ENCODE data around the gene EXO5.
A peak's percentile ranks its signal among the peaks of the same experiment; 100 is the strongest.
"Not testable (repeated sequence)": the region's sequence is repeated elsewhere in the genome, so short reads cannot be mapped to it uniquely, and the experiment has no call there.

The EXO5 gene, protein sequence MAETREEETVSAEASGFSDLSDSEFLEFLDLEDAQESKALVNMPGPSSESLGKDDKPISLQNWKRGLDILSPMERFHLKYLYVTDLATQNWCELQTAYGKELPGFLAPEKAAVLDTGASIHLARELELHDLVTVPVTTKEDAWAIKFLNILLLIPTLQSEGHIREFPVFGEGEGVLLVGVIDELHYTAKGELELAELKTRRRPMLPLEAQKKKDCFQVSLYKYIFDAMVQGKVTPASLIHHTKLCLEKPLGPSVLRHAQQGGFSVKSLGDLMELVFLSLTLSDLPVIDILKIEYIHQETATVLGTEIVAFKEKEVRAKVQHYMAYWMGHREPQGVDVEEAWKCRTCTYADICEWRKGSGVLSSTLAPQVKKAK

DNA sequence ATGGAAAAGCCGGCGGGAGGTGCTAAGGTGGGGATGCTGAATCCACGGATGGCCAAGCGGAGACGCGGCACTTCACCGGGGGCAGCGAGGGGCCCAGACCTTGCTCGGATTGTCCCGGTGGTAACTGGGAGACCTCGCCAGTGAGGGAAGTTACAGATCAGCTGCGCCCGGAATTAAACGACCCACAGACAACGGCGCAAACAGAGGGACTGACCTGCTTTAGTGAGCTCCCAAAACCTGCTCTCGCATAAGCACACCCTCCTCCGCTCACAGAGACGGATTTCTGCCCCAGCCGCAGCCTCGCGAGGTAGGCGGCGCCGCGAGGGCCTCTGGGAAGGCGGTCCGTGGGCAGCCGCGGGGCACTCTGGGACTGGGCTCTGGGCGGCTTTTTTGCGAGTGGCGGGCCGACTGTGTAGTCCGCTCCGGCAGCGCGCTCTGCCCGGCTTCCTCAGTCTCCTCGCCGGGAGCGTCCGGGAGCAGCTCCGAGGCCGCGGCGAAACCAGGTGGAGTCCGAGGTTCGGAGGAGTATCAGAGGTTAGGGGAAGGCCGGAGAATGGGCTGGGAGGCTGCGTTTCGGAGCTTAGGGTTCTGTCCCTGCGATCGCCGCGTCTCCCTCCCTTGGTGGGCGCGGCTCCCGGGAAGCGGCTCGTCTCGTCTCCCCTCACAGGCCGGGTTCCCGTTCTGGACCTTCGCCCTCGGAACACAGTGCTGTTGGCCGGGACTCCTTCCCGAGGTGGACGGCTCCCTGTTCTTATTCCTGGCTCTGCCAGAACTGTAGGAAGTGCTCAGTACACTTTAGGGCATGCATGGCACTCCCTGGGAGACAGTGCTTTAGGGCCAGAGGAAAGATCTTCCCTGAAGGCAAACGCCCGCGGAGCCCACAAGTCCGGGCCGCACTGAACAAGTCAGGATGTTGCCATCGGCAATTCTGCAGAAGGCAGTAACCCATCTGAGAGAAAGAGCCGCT lies at the start of gene EXO5:
Gene EXO5 (plus strand): TSS at position 393 of the 967 bp plus-strand sequence. CDS start 5,778 bp downstream, outside the sequence.
- peak; percentile 79 for DNase-seq (ENCODE audit: low read depth)

DNA sequence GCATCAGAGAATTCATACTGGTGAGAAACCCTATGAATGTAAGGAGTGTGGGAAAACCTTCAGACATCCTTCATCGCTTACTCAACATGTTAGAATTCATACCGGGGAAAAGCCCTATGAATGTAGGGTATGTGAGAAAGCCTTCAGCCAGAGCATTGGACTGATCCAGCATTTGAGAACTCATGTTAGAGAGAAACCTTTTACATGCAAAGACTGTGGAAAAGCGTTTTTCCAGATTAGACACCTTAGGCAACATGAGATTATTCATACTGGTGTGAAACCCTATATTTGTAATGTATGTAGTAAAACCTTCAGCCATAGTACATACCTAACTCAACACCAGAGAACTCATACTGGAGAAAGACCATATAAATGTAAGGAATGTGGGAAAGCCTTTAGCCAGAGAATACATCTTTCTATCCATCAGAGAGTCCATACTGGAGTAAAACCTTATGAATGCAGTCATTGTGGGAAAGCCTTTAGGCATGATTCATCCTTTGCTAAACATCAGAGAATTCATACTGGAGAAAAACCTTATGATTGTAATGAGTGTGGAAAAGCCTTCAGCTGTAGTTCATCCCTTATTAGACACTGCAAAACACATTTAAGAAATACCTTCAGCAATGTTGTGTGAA lies 45.5 kb upstream of the EXO5 start:
- no peak for DNase-seq (ENCODE audit: low read depth)

DNA sequence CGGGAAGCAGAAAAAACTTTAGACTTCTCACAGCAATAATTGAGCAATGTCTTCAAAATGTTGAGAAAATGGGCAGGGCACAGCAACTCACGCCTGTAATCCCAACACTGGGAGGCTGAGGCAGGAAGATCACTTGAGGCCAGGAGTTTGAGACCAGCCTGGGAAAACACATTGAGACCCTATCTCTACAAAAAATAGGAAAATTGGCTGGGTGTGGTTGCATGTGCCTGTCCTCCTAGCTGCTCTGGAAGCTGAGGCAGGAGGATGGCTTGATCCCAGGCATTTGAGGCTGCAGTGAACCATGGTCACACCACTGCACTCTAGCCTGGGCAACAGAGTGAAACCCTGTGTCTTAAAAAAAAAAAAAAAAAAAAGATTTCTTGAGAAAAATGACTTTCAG lies 39.2 kb upstream of the EXO5 start:
- DNase-seq (ENCODE audit: low read depth): no peak

DNA sequence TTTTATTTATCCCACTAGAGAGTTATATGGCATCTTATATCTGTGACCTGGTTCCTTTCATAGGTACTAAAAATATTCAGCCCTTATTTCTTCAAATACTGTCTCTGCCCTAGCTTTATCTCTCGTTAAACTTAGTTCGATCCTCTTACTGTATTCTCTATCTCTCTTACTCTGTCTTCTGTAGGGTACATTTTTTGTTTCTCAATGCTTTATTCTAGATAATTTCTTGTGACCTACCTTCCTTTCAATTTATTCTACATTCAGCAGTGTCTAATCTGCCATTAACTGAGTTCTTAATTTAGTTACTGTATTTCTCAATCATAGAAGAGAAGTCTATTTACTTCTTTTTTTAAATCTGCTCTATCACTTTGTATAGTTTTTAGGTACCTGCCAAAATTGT lies 33.3 kb upstream of the EXO5 start:
- DNase-seq (ENCODE audit: low read depth): no peak

DNA sequence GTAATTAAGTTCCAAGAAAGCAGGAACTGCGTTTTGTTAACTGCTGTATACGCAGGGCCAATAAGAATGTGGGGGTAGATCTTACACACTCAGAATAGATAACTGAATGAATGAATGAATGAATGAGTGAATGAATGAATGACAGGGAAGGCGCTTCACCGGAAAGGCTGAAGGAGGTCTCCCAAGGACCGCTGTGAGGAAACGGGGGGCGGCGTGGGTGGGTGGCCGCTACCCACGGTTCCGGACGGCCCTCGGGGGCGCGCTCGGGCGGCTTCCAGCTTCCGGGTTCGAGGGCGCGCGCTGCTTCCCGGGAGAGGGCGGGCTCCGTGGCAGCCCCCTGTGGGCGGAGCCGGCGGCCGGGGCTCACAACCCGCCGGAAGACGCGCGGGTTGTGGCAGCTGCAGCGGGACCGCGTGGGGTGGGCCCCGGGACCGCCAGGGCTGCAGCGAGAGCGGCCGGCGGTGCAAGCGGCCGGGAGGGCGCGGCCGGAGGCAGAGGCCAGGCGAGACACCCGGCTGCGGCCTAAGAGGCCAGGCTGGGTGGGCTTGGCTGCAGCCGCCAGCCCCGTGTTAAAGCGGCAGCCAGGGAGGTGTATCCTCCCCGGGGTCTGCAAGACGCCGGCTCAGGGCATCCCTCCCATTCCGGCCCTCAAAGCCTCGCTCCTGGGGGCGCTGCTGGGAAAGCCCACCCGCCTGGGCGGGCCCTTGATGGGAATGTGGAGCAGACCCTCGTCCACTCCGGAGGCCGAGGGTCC lies 31.5 kb upstream of the EXO5 start, which contains the start of gene ZFP69:
Gene ZFP69 (plus strand): TSS at position 367 of the 754 bp plus-strand sequence. CDS start 2,072 bp downstream, outside the sequence.
- DNase-seq (ENCODE audit: low read depth): peak; percentile 55

DNA sequence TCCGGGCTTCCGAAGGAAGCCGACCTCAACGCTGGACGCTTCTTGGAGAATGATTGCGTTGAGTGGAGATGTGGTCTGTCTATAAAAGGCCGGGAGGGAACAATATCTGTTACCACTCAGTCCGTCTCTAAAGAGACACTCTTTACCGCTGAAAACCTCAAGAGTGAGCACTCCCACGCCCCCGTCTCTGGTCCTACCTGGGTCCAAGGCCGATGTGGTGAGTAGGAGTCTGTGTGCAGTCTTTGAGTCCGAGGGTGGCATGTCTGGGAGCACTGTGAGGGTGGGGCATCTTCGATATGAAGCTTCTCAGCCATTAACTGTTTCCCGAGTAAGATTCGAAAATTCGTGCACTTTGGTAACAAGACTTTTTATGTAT lies 30.9 kb upstream of the EXO5 start:
- DNase-seq (ENCODE audit: low read depth): peak; percentile 2

DNA sequence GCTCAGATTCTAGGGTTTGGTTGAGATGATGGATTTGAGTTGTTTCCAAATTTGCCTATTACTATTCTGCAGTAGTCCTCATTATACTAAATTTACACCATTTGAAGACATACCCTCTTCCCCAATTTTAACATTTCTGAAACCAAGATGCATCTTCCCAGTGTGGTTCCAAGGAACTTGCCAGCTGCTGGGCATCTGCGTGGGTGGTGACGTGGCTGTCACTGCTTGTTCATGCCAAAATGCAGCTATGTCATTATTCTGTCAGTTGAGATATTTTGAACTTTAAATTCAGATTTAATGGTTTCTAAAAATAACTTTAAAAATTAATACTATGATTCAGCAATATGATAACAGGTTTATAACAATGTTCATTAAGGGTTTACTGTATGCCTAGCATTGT lies 30.3 kb upstream of the EXO5 start:
- no peak for DNase-seq (ENCODE audit: low read depth)

DNA sequence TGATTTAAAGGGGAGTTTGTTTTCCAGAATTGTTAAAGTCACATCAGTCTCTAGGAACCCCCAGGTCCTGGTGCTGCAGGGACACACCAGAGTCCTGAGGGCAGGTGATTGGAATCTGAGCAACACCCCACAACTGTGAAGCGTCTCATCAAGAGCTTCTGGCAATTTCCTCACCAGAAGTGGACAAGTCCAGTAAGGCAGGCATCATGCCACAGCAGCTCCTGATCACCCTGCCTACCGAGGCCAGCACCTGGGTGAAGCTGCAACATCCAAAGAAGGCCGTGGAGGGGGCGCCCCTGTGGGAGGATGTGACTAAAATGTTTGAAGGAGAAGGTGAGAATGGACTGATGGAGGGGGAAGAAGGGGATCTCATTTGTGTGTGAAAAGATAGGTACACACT lies 29.4 kb upstream of the EXO5 start:
- DNase-seq (ENCODE audit: low read depth): no peak

DNA sequence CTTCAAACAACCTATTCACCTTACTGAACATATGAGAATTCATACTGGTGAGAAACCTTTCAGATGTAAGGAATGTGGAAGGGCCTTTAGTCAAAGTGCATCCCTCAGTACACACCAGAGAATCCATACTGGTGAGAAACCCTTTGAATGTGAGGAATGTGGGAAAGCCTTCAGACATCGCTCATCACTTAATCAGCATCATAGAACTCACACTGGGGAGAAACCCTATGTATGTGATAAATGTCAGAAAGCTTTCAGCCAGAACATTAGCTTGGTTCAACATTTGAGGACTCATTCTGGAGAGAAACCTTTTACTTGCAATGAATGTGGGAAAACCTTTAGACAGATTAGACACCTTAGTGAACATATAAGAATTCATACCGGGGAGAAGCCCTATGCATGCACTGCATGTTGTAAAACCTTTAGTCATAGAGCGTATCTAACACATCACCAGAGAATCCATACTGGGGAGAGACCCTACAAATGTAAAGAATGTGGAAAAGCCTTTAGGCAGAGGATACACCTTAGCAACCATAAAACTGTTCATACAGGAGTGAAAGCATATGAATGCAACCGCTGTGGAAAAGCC lies 13.2 kb upstream of the EXO5 start:
- DNase-seq (ENCODE audit: low read depth): no peak

DNA sequence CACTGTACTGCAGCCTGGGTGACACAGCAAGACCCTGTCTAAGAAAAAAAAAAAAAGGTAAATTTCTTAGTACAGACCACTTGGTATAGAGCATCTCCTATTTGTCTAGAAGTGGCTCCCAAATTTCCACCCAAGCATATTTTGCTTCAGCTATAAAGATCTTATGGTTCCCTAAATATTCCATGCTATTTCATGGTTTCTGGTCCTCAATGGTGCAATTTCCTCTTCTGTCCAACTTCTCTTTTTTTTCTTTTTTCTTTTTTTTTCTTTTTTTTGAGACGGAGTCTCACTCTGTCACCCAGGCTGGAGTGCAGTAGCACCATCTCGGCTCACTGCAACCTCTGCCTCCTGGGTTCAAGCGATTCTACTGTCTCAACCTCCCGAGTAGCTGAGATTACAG lies 5.9 kb upstream of the EXO5 start:
- not testable (repeated sequence) for DNase-seq (ENCODE audit: low read depth)

DNA sequence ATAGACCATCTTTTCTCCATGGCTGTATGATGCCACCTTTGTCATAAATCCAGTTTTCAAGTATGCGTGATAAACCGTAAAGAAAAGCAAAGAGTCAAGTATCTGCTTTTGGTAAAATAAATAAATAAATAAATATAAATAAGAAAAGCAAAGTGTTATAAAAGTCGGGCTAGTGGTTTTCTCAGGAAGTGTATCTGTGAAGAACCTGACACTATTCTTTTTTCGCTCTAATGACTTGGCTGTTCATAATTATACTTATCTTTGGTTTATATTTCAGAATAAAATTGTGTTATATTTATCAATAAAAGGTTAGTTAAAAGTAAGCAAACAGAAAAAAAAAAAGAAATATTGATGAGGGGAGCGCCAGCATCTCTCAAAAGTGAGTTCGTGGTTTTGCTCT lies 594 bp upstream of the EXO5 start:
- no peak for DNase-seq (ENCODE audit: low read depth)

DNA sequence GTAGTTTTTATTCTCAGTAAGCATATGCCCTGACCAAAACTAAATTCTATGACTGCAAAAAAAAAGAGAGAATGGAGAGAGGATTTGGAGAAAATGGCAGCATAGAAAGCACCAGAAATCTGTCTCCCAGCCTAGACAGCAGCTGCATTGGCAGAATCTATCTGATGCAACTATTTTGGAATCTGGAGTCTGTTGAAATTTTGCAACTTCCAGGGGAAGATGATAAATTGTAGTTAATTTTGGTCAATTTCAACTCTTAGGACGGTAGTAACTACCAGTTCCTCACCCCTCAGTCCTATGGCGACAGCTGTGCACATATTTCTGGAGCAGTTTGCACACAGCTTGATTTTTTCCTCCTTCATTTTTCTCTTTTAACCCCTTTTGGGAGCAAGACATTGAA lies 10.9 kb downstream of the EXO5 start:
- DNase-seq (ENCODE audit: low read depth): no peak

DNA sequence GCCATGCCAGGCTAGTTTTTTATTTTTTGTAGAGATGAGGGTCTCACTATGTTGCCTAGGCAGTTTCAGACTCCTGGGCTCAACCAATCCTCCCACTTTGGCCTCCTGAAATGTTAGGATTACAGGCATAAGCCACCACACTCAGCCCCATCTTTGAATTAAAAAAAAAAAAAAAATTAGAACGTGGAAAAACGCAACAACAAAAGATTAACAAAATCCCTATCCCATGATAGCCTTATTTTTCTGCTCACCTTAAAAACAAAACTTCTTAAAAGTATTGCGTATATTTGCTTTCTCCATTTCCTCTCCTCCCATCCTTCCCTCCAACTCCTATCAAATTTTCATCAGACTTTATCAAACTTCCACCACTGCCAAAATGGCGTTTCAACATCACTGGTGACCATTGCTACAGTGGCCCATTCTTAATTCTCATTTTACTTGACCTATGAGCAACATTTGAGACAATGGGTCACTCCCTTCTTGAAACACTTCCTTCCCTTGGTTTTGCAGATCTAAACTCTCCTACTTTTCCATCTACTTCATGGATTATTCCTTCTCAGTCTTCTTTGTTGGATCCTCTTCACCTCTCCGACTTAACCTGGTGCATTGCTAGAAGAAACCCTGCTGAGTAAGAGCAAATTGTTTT lies 22.3 kb downstream of the EXO5 start:
- no peak for DNase-seq (ENCODE audit: low read depth)

DNA sequence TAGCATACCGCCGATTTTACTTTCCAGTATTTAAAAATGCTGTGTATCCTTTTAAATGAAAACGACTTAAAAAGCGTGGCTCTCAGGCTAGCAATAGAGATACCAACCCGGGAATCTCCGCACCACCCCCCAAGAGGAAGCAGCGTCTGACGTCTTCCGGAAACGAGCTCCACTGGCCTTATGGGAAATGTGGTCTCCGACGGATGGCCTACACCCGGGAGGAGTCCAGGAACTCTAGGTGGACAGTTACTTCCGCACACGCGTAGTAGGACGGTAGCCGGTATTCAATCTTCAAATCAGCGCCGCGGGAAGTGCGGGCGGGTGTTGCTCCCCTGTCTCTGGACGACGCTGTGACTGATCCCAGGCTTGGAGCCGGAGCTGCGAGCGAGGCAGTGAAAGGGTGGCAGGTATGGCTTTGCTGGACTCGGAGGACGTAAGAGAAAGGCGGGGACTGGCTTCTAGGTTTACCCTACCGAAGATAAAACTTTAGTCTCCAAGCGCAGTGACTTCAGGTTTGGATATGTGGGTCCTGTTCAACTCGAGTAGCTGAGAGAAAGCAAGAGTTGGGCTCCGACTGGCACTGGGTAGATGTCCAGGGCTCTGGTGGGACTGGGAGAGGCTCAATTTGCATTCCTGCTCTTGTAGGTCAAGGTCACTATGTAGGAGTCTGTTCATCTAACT lies 23.0 kb downstream of the EXO5 start, which contains the start of gene ZNF684:
Gene ZNF684 (plus strand): TSS at position 257 of the 681 bp plus-strand sequence. CDS start 1,530 bp downstream, outside the sequence.
- DNase-seq (ENCODE audit: low read depth): peak; percentile 78

DNA sequence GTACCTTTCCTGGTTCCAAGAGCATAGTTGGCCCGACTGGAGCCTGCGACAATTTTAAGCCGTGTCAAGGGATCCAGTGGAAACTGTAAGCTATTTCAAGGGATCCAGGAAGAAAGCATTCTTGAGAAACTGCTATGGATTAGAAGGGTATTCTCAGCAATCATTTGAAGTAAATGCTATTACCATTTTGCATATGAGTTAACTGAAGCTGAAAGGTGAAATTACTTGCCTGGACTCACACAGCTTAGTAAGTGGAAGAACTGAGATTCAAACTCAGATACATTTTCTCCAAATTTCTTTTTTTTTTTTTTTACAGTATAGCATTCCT lies 23.5 kb downstream of the EXO5 start:
- DNase-seq (ENCODE audit: low read depth): no peak

DNA sequence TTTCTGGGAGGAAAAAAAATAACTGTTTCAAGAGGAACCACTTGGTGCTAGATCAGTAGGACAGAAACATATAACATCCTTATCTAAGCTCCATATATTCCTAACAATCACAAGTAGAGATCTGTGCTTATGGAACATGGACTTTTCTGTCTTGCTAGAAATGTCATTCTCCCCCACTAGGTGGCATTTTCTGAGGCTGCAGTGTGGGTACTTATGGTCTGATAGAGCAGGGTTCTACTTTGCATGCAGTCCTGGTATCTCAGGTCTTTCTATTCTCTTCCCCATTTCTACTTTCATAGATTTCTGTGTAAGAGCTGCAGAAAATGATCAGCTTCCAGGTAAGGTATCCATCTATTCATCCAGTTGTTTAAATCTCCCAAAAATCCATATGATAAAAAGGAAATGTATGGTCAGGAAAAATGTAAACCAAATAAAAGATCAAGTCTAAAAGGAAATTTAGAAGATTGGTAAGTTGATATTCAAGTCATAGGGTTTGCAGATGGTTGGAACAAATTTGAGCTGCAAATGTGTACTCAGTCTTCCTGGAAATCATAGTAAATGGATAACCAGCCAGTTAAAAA lies 24.4 kb downstream of the EXO5 start:
- no peak for DNase-seq (ENCODE audit: low read depth)

DNA sequence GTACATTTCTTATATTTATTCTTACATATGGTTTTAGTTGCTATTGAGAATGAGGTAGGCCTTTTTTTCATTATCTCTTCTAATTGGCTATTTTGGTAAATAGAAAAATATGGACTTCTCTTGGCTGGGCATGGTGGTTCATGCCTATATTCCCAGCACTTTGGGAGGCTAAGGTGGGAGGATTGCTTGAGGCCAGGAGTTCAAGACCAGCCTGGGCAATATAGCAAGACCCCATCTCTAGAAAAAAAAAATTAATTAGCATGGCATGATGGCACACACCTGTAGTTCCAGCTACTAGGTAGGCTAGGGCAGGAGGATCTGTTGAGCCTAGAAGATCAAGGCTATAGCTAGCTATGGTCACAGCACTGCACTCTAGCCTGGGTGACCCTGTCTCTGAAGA lies 26.0 kb downstream of the EXO5 start:
- DNase-seq (ENCODE audit: low read depth): no peak

DNA sequence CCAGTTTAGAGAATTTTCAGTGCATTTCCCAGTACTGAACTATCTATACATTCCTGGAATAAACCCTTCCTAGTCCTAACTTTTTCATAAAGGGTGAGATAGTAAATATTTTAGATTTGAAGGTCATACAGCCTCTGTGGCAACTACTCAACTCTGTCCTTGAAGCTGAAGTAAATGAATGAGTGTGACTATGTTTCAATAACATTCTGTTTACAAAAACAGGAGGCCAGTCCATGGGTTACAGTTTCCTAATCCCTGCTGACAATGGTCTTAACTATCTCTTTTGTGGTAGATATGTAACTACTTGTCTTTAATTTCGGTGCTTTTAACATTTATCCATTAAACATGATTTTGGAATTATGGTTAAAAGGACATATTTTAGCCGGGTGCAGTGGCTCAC lies 27.2 kb downstream of the EXO5 start:
- no peak for DNase-seq (ENCODE audit: low read depth)

DNA sequence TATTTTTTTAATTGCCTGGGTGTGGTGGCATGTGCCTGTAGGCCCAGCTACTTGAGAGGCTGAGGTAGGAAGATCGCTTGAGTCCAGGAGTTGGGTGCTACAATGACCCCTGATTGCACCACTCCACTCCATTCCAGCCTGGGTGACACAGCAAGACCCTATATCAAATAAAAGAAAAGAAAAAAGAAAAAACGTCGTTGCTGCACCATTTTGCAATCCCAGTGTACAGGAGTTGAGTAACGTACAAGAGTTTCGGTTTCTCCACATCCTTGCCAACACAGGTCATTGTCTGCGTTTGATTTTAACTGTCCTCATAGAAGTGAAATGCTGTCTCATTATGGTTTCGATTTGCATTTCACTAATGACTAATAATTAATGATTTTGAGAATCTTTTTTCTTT lies 30.8 kb downstream of the EXO5 start:
- no peak for DNase-seq (ENCODE audit: low read depth)

DNA sequence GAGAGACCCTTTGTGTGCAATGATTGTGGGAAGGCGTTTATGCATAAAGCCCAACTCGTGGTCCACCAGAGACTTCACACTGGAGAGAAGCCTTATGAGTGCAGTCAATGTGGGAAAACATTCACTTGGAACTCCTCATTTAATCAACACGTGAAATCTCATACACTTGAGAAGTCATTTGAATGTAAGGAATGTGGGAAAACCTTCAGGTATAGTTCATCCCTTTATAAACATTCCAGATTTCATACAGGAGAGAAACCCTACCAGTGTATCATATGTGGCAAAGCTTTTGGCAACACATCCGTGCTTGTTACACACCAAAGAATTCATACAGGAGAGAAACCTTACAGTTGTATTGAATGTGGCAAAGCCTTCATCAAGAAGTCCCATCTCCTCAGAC lies 38.4 kb downstream of the EXO5 start:
- no peak for DNase-seq (ENCODE audit: low read depth)
